Fibroblast of pulmonary artery (primary cell): ENCODE measurements around the gene KRTAP4-6.
A peak's percentile ranks its signal among the peaks of the same experiment; 100 is the strongest.
"Not testable (repeated sequence)": the region's sequence is repeated elsewhere in the genome, so short reads cannot be mapped to it uniquely, and the experiment has no call there.

Experiments used
- DNase-seq: peaks from one replicate; pipeline ENCODE4 v3.0.0-alpha.2; 2010; ENCODE audit warnings: low read depth
- H3K4me3 ChIP-seq: replicated peaks from 2 replicates; pipeline ENCODE4 v1.5.1; 2011; ENCODE audit warnings: low read depth, mild to moderate bottlenecking, control low read depth, low read length, moderate library complexity
- CTCF ChIP-seq: IDR thresholded peaks from 2 replicates; pipeline ENCODE4 v1.5.1; 2011; ENCODE audit warnings: mild to moderate bottlenecking, control low read depth, low read length, inconsistent platforms; ENCODE audit errors: missing control alignments

The KRTAP4-6 gene

DNA sequence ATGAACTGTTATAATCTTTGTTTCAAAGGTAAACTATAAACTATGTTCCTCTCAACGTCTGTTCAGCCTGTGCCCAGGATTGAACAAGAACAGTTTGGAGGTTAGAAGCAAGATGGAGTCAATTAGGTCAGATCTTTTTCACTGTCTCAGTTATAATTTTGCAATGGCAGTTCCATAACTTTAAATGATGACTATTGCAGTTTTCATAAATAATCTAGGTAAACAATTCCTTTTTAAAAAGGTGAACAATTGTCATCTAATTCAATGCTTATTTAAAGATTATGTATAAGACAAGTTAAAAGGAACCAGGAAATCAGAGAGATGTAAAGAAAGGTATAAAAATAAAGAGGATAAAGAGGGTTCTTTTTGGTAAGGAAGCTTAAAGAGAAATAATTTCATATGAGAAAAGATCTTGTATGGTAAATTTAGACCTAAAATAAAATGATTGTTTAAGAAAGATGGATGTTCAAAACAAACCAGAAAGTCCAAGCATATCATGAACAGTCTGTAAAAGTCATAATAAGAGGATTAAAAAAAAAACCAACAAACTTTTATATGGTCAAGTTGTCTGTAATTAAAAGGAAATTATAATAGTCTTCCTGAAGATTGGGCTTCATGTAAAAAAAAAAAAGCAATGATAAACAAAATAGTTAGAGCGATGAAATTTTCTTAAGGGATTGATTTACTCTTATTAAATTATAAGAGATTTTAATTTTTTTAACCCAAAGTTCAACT lies 29.0 kb downstream of the KRTAP4-6 start:
- no peak overlapping the region for H3K4me3 ChIP-seq
- no peak for DNase-seq
- no peak for TF ChIP-seq CTCF

DNA sequence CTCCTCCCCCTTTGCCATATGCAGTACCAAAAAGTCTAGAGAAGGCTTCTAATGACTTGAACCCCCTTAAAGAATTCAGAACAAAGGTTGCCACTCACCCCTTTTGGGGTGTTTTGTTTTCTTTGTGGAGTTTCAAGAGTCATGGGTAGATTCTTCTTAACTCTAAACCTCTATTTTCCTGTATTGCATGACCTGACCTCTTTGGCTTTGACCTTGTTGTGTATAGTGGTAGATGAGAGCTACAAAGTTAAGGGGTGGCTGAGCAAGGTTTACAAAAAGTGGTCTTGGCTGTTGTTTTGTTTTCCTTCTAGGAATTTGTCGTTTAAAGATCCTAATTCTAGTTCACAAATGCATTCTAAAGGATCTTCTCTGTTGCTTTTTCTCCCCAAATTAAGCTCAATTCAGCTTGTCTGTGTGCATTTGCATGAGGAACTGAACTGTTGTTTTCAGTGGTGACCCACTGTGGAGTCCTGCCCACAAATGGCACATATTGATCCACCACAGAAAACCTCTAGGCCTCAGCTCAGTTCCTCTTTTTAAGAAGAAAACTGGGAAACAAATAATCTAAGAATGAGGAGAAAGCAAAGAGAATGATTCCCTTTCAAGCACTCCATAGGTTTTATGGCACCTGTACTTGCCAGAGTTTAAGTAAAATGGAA lies 31.5 kb downstream of the KRTAP4-6 start:
- H3K4me3 ChIP-seq, DNase-seq: not testable (repeated sequence)

DNA sequence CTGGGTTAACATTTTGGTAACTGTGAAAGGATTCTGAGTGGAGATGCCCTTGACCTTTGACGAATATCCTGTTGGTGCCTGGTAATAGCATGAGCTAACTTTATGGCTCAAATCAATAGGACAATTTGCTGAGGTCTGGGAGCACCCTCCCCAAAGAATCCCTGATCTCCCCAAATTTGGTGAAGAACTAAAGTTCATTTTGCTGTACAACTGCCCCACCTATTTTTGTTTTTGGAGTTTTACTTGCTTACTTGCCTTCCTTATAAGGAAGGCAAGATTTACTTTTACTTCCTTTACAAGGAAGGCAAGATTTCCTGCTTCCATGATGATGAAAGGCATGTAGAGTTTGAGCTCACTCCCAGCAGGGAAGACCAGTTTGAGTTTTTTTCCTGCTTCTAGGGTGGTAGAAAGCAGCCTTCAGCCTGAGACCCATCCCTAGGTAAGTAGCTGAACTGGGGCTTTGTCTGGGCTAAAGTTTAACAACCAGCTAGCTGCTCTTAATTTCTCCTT lies 32.3 kb downstream of the KRTAP4-6 start:
- no peak for DNase-seq
- no peak overlapping the region for H3K4me3 ChIP-seq
- TF ChIP-seq CTCF = no peak

DNA sequence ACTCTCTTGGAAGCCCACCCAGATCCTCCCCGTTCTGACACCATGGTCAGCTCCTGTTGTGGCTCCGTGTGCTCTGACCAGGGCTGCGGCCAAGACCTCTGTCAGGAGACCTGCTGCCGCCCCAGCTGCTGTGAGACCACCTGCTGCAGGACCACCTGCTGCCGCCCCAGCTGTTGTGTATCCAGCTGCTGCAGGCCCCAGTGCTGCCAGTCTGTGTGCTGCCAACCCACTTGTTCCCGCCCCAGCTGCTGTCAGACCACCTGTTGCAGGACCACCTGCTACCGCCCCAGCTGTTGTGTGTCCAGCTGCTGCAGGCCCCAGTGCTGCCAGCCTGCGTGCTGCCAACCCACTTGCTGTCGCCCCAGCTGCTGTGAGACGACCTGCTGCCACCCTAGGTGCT lies 35.0 kb downstream of the KRTAP4-6 start, which contains the start of gene KRTAP4-9:
Gene KRTAP4-9 (plus strand): TSS at position 43 of the 400 bp plus-strand sequence. CDS start 0 bp downstream, at position 43.
- not testable (repeated sequence) for DNase-seq, H3K4me3 ChIP-seq

GRCh38 chr17:41104386-41105038 lies 35.8 kb downstream of the KRTAP4-6 start:
- DNase-seq, H3K4me3 ChIP-seq: not testable (repeated sequence)

- no peak for TF ChIP-seq CTCF
- DNase-seq = no peak
- H3K4me3 ChIP-seq = no peak overlapping the region
Observed at GRCh38 chr17:41103896-41104295, 36.4 kb downstream of the KRTAP4-6 start.

GRCh38 chr17:41101586-41102259 lies 38.6 kb downstream of the KRTAP4-6 start, which contains the start of gene KRTAP4-16:
Gene KRTAP4-16 (minus strand): TSS chr17:41102209. CDS start chr17:41102209, 0 bp downstream.
- H3K4me3 ChIP-seq = no peak within 1 kb of the TSS
- DNase-seq = no peak
- TF ChIP-seq CTCF = no peak

GRCh38 chr17:41099682-41100480 lies 40.5 kb downstream of the KRTAP4-6 start:
- DNase-seq = peak; percentile 8
- not testable (repeated sequence) for H3K4me3 ChIP-seq
